IPS-20b (cell line): Measurements from ENCODE around the gene PEX7.
"Not testable (repeated sequence)": the region's sequence is repeated elsewhere in the genome, so short reads cannot be mapped to it uniquely, and the experiment has no call there.

ENCODE experiments used
- H3K27ac ChIP-seq: one replicate; pipeline ENCODE4 v1.5.1; 2013; ENCODE audit warnings: low read length
- H3K27me3 ChIP-seq: 2 replicates; pipeline ENCODE4 v1.6.1; 2013; ENCODE audit warnings: mild to moderate bottlenecking, low read length, inconsistent platforms; ENCODE audit not compliant: insufficient read depth
- H3K36me3 ChIP-seq: 2 replicates; pipeline ENCODE4 v1.6.1; 2013; ENCODE audit warnings: low read depth, mild to moderate bottlenecking, inconsistent platforms, low read length, moderate library complexity; ENCODE audit not compliant: insufficient read depth
- H3K4me1 ChIP-seq: 2 replicates; pipeline ENCODE4 v1.6.1; 2013; ENCODE audit warnings: mild to moderate bottlenecking, control low read depth, inconsistent platforms, low read length, moderate library complexity; ENCODE audit not compliant: insufficient read depth
- H3K4me3 ChIP-seq: 2 replicates; pipeline ENCODE4 v1.5.1; 2013; ENCODE audit warnings: mild to moderate bottlenecking, low read length, inconsistent platforms
- H3K9ac ChIP-seq: 2 replicates; pipeline ENCODE4 v1.6.1; 2013; ENCODE audit warnings: low read depth, mild to moderate bottlenecking, inconsistent platforms, low read length, moderate library complexity
- H3K9me3 ChIP-seq: 2 replicates; pipeline ENCODE4 v1.6.1; 2013; ENCODE audit warnings: mild to moderate bottlenecking, low read depth, low read length, inconsistent platforms; ENCODE audit not compliant: insufficient read depth

PEX7 gene

GRCh38 chr6:136816656-136817055 is 5.7 kb upstream of the PEX7 start:
- Histone ChIP-seq H3K27ac (no peak overlapping the region), H3K27me3 (peaks cover 10% of the 10 kb centered on the region; the same call in 1 of the 2 replicates), H3K9ac (no peak overlapping the region), H3K9me3 (no peaks in the 10 kb centered on the region), H3K4me3 (no peak overlapping the region), H3K36me3 (no peaks in the 10 kb centered on the region), H3K4me1 (no peaks in the 10 kb centered on the region)

- no peak overlapping the region for H3K27ac ChIP-seq
- peaks cover 10% of the 10 kb centered on the region; the same call in 1 of the 2 replicates for H3K27me3 ChIP-seq
- peaks cover under 1% of the 10 kb centered on the region; the same call in 1 of the 2 replicates for H3K36me3 ChIP-seq
- no peaks in the 10 kb centered on the region for H3K9me3 ChIP-seq
- H3K4me3 ChIP-seq: no peak overlapping the region
- H3K9ac ChIP-seq: no peak overlapping the region
- H3K4me1 ChIP-seq: no peaks in the 10 kb centered on the region; the same call in 1 of the 2 replicates
Observed at GRCh38 chr6:136820561-136820960, 1.8 kb upstream of the PEX7 start.

- H3K27me3 ChIP-seq: peaks cover 10% of the 10 kb centered on the region; the same call in 1 of the 2 replicates
- peak overlapping the region; percentile 83; the same call in 1 of the 2 replicates for H3K9ac ChIP-seq
- H3K4me1 ChIP-seq: no peaks in the 10 kb centered on the region; the same call in 1 of the 2 replicates
- H3K4me3 ChIP-seq: peak overlapping the region; percentile 77
- H3K9me3 ChIP-seq: no peaks in the 10 kb centered on the region
- peaks cover 15% of the 10 kb centered on the region for H3K36me3 ChIP-seq
- peak overlapping the region; percentile 86 for H3K27ac ChIP-seq
Observed at GRCh38 chr6:136822046-136822375, 381 bp upstream of the PEX7 start.

GRCh38 chr6:136823128-136823660 is 802 bp downstream of the PEX7 start:
- no peaks in the 10 kb centered on the region for H3K9me3 ChIP-seq
- H3K27ac ChIP-seq: peak overlapping the region; percentile 86
- no peaks in the 10 kb centered on the region; the same call in 1 of the 2 replicates for H3K4me1 ChIP-seq
- peak overlapping the region; percentile 77 for H3K4me3 ChIP-seq
- peaks cover 6% of the 10 kb centered on the region; the same call in 1 of the 2 replicates for H3K27me3 ChIP-seq
- H3K36me3 ChIP-seq: peaks cover 21% of the 10 kb centered on the region
- H3K9ac ChIP-seq: peak overlapping the region; percentile 83

GRCh38 chr6:136826216-136826615 is 3.8 kb downstream of the PEX7 start:
- H3K4me3 ChIP-seq: no peak overlapping the region
- H3K27ac ChIP-seq: no peak overlapping the region
- peaks cover 3% of the 10 kb centered on the region; the same call in 1 of the 2 replicates for H3K4me1 ChIP-seq
- H3K9ac ChIP-seq: no peak overlapping the region
- no peaks in the 10 kb centered on the region for H3K27me3 ChIP-seq
- H3K36me3 ChIP-seq: peaks cover 51% of the 10 kb centered on the region
- H3K9me3 ChIP-seq: peaks cover 16% of the 10 kb centered on the region

- no peak overlapping the region for H3K9ac ChIP-seq
- H3K4me1 ChIP-seq: 0 out of 2 replicates have a peak, but pooled peaks cover 3% of the 10 kb centered on the region
- H3K4me3 ChIP-seq: no peak overlapping the region
- H3K9me3 ChIP-seq: peaks cover 31% of the 10 kb centered on the region
- H3K36me3 ChIP-seq: peaks cover 64% of the 10 kb centered on the region
- H3K27me3 ChIP-seq: no peaks in the 10 kb centered on the region
- no peak overlapping the region for H3K27ac ChIP-seq
Observed at GRCh38 chr6:136831873-136832562, 9.6 kb downstream of the PEX7 start.

- H3K4me3 ChIP-seq: no peak overlapping the region
- H3K9me3 ChIP-seq: no peaks in the 10 kb centered on the region
- no peaks in the 10 kb centered on the region for H3K27me3 ChIP-seq
- H3K9ac ChIP-seq: no peak overlapping the region
- H3K36me3 ChIP-seq: peaks cover 10% of the 10 kb centered on the region; the same call in 1 of the 2 replicates
- no peak overlapping the region for H3K27ac ChIP-seq
- no peaks in the 10 kb centered on the region for H3K4me1 ChIP-seq
Observed at GRCh38 chr6:136840276-136841001, 18.0 kb downstream of the PEX7 start.

GRCh38 chr6:136843210-136843609 is 20.8 kb downstream of the PEX7 start:
- Histone ChIP-seq H3K4me1 (no peaks in the 10 kb centered on the region), H3K36me3 (peaks cover 6% of the 10 kb centered on the region; the same call in 1 of the 2 replicates), H3K27ac (no peak overlapping the region), H3K9ac (no peak overlapping the region), H3K4me3 (no peak overlapping the region), H3K9me3 (no peaks in the 10 kb centered on the region), H3K27me3 (no peaks in the 10 kb centered on the region)

GRCh38 chr6:136846046-136846445 is 23.7 kb downstream of the PEX7 start:
- Histone ChIP-seq H3K4me1 (no peaks in the 10 kb centered on the region), H3K9ac (no peak overlapping the region), H3K36me3 (0 out of 2 replicates have a peak, but pooled peaks cover 3% of the 10 kb centered on the region), H3K27me3 (no peaks in the 10 kb centered on the region), H3K4me3 (no peak overlapping the region), H3K27ac (no peak overlapping the region), H3K9me3 (no peaks in the 10 kb centered on the region)

GRCh38 chr6:136846477-136846876 is 24.1 kb downstream of the PEX7 start:
- H3K9ac ChIP-seq, H3K36me3 ChIP-seq, H3K4me3 ChIP-seq, H3K4me1 ChIP-seq, H3K27me3 ChIP-seq, H3K27ac ChIP-seq, H3K9me3 ChIP-seq: not testable (repeated sequence)

GRCh38 chr6:136849979-136850563 is 27.7 kb downstream of the PEX7 start:
- H3K36me3 ChIP-seq, H3K27me3 ChIP-seq, H3K4me1 ChIP-seq, H3K9me3 ChIP-seq, H3K9ac ChIP-seq, H3K27ac ChIP-seq, H3K4me3 ChIP-seq: not testable (repeated sequence)
